ENCODE results near the gene UROD. TPM values are rescaled to one million over a fixed set of nuclear protein-coding genes. Genes with fewer than 3 reads are reported as not detected.

Gene UROD
- total RNA-seq, 4 donors from 2014 or later, result 84.3 to 90.2 (median 89.3) TPM

DNA sequence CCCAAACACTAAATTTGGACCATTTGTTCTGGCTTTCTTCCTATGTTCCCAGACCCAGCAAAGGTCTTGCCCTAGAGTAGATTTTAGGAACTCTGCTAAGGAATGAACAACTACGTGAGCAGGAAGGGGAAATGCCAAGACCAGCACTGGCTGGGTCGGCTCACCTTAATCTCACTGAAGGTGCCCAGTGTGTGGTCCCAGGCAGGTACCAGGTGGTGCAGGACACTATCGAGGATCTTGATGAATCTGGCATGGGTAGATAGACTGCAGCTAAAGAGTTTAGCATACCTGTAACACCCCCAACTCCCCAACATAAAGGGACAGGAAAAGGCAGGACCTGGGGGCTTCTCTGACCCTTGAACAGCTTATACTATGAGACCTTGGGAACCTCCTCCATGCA is 4.0 kb upstream of the UROD start:
- intact Hi-C loops (cut with DNase I), result loop anchor here (5.0 kb wide), 1 partner anchor 171 kb away; no protein-coding TSS in a partner anchor
- WGBS, result 77% methylated on average over 3 of the region's 3 CpGs
- peaks cover 54 to 69% (median 66%) of the 10 kb centered on the region in 4 donors for H3K36me3 ChIP-seq

DNA sequence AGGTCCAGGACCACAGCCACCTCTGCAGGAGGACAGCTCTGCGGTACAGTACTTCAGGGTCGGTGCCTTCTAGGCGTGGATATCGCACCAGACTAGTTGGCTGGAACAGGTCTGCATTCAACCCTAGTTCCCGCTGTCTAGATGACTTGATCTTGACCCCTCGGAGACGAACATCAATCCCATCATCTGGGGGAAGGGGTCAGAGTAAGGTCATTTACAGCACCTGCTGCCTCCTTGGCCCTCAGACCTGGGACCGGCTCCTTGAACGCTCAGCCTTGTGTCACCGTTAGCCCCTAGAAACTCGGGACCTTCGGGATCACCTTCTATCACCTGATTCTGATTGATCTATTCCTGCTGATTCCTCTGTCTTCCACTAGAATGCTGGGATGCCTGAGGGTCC is 3.5 kb upstream of the UROD start:
- intact Hi-C loops (cut with DNase I), result loop anchor here (5.0 kb wide), 1 partner anchor 171 kb away; no protein-coding TSS in a partner anchor
- Histone ChIP-seq H3K36me3 (peaks cover 50 to 68% (median 65%) of the 10 kb centered on the region in 4 donors), H3K4me3 (no peak overlapping the region), H3K9me3 (no peaks in the 10 kb centered on the region), H3K27me3 (no peaks in the 10 kb centered on the region), H3K27ac (replicated peaks in 1 of 4) (no peak overlapping the region), H3K4me1 (peaks cover 32 to 42% (median 39%) of the 10 kb centered on the region in 4 donors)
- TF ChIP-seq EP300 (IDR thresholded peaks at IDR 0.05) (no peak), POLR2A (IDR thresholded peaks at IDR 0.05; ENCODE audit: low read depth) (no peak), POLR2AphosphoS5 (IDR thresholded peaks at IDR 0.05) (no peak)
- TF ChIP-seq, protein P1, sequence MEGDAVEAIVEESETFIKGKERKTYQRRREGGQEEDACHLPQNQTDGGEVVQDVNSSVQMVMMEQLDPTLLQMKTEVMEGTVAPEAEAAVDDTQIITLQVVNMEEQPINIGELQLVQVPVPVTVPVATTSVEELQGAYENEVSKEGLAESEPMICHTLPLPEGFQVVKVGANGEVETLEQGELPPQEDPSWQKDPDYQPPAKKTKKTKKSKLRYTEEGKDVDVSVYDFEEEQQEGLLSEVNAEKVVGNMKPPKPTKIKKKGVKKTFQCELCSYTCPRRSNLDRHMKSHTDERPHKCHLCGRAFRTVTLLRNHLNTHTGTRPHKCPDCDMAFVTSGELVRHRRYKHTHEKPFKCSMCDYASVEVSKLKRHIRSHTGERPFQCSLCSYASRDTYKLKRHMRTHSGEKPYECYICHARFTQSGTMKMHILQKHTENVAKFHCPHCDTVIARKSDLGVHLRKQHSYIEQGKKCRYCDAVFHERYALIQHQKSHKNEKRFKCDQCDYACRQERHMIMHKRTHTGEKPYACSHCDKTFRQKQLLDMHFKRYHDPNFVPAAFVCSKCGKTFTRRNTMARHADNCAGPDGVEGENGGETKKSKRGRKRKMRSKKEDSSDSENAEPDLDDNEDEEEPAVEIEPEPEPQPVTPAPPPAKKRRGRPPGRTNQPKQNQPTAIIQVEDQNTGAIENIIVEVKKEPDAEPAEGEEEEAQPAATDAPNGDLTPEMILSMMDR (IDR thresholded peaks at IDR 0.05), result no peak
- 92% methylated on average over 12 of the region's 12 CpGs for WGBS
- DNase-seq (ENCODE audit: extremely low spot score), result peak; percentile 31

More for the DNA sequence above, 4.0 kb upstream of the UROD start:
- Histone ChIP-seq H3K4me1 (peaks cover 27 to 38% (median 35%) of the 10 kb centered on the region in 4 donors), H3K27ac (replicated peaks in 1 of 4) (no peak overlapping the region), H3K27me3 (no peaks in the 10 kb centered on the region), H3K9me3 (no peaks in the 10 kb centered on the region), H3K4me3 (no peak overlapping the region)
- no peak for TF ChIP-seq POLR2A (IDR thresholded peaks at IDR 0.05; ENCODE audit: low read depth)
- TF ChIP-seq EP300 (IDR thresholded peaks at IDR 0.05), result no peak
- TF ChIP-seq, protein P1 (IDR thresholded peaks at IDR 0.05), result no peak
- no peak for TF ChIP-seq POLR2AphosphoS5 (IDR thresholded peaks at IDR 0.05)
- DNase-seq (ENCODE audit: extremely low spot score), result peak; percentile 14

DNA sequence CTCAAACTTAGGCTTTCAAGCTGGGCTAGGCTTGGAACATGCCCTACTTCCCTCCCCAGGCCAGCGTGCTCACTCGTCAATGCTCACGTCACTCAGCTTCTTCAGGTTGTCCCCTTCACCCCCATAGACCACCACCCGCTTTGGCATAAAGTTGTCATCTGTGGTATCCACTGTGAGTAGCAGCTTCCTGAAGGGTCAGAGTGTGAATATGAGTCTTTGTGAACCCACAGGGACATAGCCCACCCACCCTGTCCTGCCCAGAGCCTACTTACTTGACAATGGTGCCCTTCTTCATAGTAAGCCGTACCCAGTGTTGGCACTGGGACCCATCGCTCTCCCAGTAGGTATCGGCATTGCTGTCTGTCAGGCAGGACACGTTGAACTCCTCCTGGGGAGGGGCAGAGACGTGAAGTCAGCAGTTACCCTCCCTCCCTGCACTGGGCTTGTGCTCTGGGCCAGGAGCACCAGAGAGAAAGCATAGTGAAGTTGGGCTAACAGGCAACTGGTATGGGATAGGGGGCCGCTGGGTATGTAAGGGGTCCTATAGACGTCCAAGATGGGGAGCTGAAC is 2.7 kb upstream of the UROD start:
- H3K27me3 ChIP-seq, result no peaks in the 10 kb centered on the region
- H3K4me3 ChIP-seq, result peak overlapping the region in 3 of 4 donors; percentile 74 to 97 (median 94)
- H3K9me3 ChIP-seq, result no peaks in the 10 kb centered on the region
- H3K36me3 ChIP-seq, result peaks cover 42 to 64% (median 63%) of the 10 kb centered on the region in 4 donors
- WGBS, result 83% methylated on average over 8 of the region's 11 CpGs
- H3K4me1 ChIP-seq, result peaks cover 33 to 51% (median 47%) of the 10 kb centered on the region in 4 donors
- intact Hi-C loops (cut with DNase I), result loop anchor here (5.0 kb wide), 1 partner anchor 172 kb away; no protein-coding TSS in a partner anchor
- no peak overlapping the region for H3K27ac ChIP-seq (replicated peaks in 1 of 4)
- DNase-seq (ENCODE audit: extremely low spot score), result peak; percentile 55
- TF ChIP-seq POLR2AphosphoS5 (IDR thresholded peaks at IDR 0.05) (no peak), POLR2A (IDR thresholded peaks at IDR 0.05; ENCODE audit: low read depth) (no peak), EP300 (IDR thresholded peaks at IDR 0.05) (no peak)
- TF ChIP-seq, protein P1 (IDR thresholded peaks at IDR 0.05), result no peak

GRCh38 chr1:45009956-45010854 is 1.8 kb upstream of the UROD start:
- TF ChIP-seq, protein P1 (IDR thresholded peaks at IDR 0.05), result no peak
- TF ChIP-seq POLR2AphosphoS5 (IDR thresholded peaks at IDR 0.05), result no peak
- TF ChIP-seq POLR2A (IDR thresholded peaks at IDR 0.05; ENCODE audit: low read depth), result no peak
- TF ChIP-seq EP300 (IDR thresholded peaks at IDR 0.05), result no peak
- peaks cover 33 to 58% (median 55%) of the 10 kb centered on the region in 4 donors for H3K4me1 ChIP-seq
- H3K27ac ChIP-seq (replicated peaks in 1 of 4), result peak overlapping the region; percentile 78 to 90 (median 84)
- H3K9me3 ChIP-seq, result no peaks in the 10 kb centered on the region
- intact Hi-C loops (cut with DNase I), result loop anchor here (5.0 to 10.0 kb wide), 4 partner anchors 173 to 482 kb away; partner anchors contain the start of genes BEST4, TESK2 and ZSWIM5
- no peaks in the 10 kb centered on the region for H3K27me3 ChIP-seq
- WGBS, result 25% methylated on average over 21 of the region's 41 CpGs
- H3K4me3 ChIP-seq, result peak overlapping the region; percentile 74 to 99 (median 96)
- H3K36me3 ChIP-seq, result peaks cover 34 to 63% (median 60%) of the 10 kb centered on the region in 4 donors
- DNase-seq (ENCODE audit: extremely low spot score), result peak; percentile 64

Data from esophagus muscularis mucosa (tissue), 4 donors.